ENCODE data around the gene SETD5.

SETD5 gene

GRCh38 chr3:9467451-9467850 lies 70.0 kb downstream of the SETD5 start:
- TF ChIP-seq EZH2 (IDR thresholded peaks at IDR 0.05; ENCODE audit: borderline replicate concordance, low read depth, low read length, severe bottlenecking) (no peak), CTCF (IDR thresholded peaks at IDR 0.05; ENCODE audit: borderline replicate concordance, extremely low read depth, low read length, poor library complexity, severe bottlenecking) (no peak)
- DNase-seq = no peak
- Histone ChIP-seq H2AFZ (ENCODE audit: low read depth, low read length) (no peak overlapping the region), H3K4me2 (ENCODE audit: insufficient read depth, low read length) (no peak overlapping the region), H3K27ac (ENCODE audit: low read length) (no peak overlapping the region), H3K4me1 (ENCODE audit: insufficient read depth, low read length) (no peaks in the 10 kb centered on the region), H3K27me3 (ENCODE audit: insufficient read depth, low read length, poor library complexity) (no peaks in the 10 kb centered on the region), H3K4me3 (ENCODE audit: low read depth in 1 of 2, low read length in 2 of 2) (no peak overlapping the region), H3K9ac (ENCODE audit: low read depth, low read length) (no peak overlapping the region), H3K9me3 (ENCODE audit: insufficient read depth, low read length, severe bottlenecking) (no peaks in the 10 kb centered on the region), H4K20me1 (ENCODE audit: insufficient read depth, low read length) (peaks cover 8% of the 10 kb centered on the region), H3K36me3 (ENCODE audit: insufficient read depth, low read length) (peaks cover 97% of the 10 kb centered on the region), H3K79me2 (ENCODE audit: insufficient read depth, low read length) (no peaks in the 10 kb centered on the region)
- peak; percentile 27; the same call in 2 of the 3 replicates for ATAC-seq (ENCODE audit: insufficient read depth, low read depth)

GRCh38 chr3:9468460-9468859 lies 71.0 kb downstream of the SETD5 start:
- no peak overlapping the region for H3K4me3 ChIP-seq (ENCODE audit: low read depth in 1 of 2, low read length in 2 of 2)
- H3K27ac ChIP-seq (ENCODE audit: low read length) = no peak overlapping the region
- no peaks in the 10 kb centered on the region for H3K9me3 ChIP-seq (ENCODE audit: insufficient read depth, low read length, severe bottlenecking)
- no peak overlapping the region for H2AFZ ChIP-seq (ENCODE audit: low read depth, low read length)
- no peak for ATAC-seq (ENCODE audit: insufficient read depth, low read depth)
- H4K20me1 ChIP-seq (ENCODE audit: insufficient read depth, low read length) = peaks cover 8% of the 10 kb centered on the region
- no peak for DNase-seq
- H3K79me2 ChIP-seq (ENCODE audit: insufficient read depth, low read length) = no peaks in the 10 kb centered on the region
- H3K4me1 ChIP-seq (ENCODE audit: insufficient read depth, low read length) = no peaks in the 10 kb centered on the region
- no peaks in the 10 kb centered on the region for H3K27me3 ChIP-seq (ENCODE audit: insufficient read depth, low read length, poor library complexity)
- H3K36me3 ChIP-seq (ENCODE audit: insufficient read depth, low read length) = peaks cover 98% of the 10 kb centered on the region
- H3K4me2 ChIP-seq (ENCODE audit: insufficient read depth, low read length) = no peak overlapping the region
- TF ChIP-seq EZH2 (IDR thresholded peaks at IDR 0.05; ENCODE audit: borderline replicate concordance, low read depth, low read length, severe bottlenecking) (no peak), CTCF (IDR thresholded peaks at IDR 0.05; ENCODE audit: borderline replicate concordance, extremely low read depth, low read length, poor library complexity, severe bottlenecking) (no peak)
- no peak overlapping the region for H3K9ac ChIP-seq (ENCODE audit: low read depth, low read length)

GRCh38 chr3:9469986-9470385 lies 72.6 kb downstream of the SETD5 start:
- no peaks in the 10 kb centered on the region for H3K4me1 ChIP-seq (ENCODE audit: insufficient read depth, low read length)
- TF ChIP-seq CTCF (IDR thresholded peaks at IDR 0.05; ENCODE audit: borderline replicate concordance, extremely low read depth, low read length, poor library complexity, severe bottlenecking) (no peak), EZH2 (IDR thresholded peaks at IDR 0.05; ENCODE audit: borderline replicate concordance, low read depth, low read length, severe bottlenecking) (no peak)
- H3K36me3 ChIP-seq (ENCODE audit: insufficient read depth, low read length) = peaks cover 98% of the 10 kb centered on the region
- no peak overlapping the region for H3K4me3 ChIP-seq (ENCODE audit: low read depth in 1 of 2, low read length in 2 of 2)
- H3K27me3 ChIP-seq (ENCODE audit: insufficient read depth, low read length, poor library complexity) = no peaks in the 10 kb centered on the region
- no peak overlapping the region for H2AFZ ChIP-seq (ENCODE audit: low read depth, low read length)
- no peak overlapping the region for H3K4me2 ChIP-seq (ENCODE audit: insufficient read depth, low read length)
- DNase-seq (no peak), ATAC-seq (ENCODE audit: insufficient read depth, low read depth) (no peak)
- H3K9me3 ChIP-seq (ENCODE audit: insufficient read depth, low read length, severe bottlenecking) = no peaks in the 10 kb centered on the region
- no peak overlapping the region for H3K27ac ChIP-seq (ENCODE audit: low read length)
- no peaks in the 10 kb centered on the region for H3K79me2 ChIP-seq (ENCODE audit: insufficient read depth, low read length)
- H3K9ac ChIP-seq (ENCODE audit: low read depth, low read length) = no peak overlapping the region
- peaks cover 11% of the 10 kb centered on the region for H4K20me1 ChIP-seq (ENCODE audit: insufficient read depth, low read length)

Data from DND-41 (cell line).